D341Med (cell line): Measurements from ENCODE around the gene KCNJ18.
"Not testable (repeated sequence)": the region's sequence is repeated elsewhere in the genome, so short reads cannot be mapped to it uniquely, and the experiment has no call there.

ENCODE experiments used
- DNase-seq: peaks from one replicate; pipeline ENCODE4 v3.0.0; 2012; ENCODE audit warnings: low spot score

KCNJ18 gene

DNA sequence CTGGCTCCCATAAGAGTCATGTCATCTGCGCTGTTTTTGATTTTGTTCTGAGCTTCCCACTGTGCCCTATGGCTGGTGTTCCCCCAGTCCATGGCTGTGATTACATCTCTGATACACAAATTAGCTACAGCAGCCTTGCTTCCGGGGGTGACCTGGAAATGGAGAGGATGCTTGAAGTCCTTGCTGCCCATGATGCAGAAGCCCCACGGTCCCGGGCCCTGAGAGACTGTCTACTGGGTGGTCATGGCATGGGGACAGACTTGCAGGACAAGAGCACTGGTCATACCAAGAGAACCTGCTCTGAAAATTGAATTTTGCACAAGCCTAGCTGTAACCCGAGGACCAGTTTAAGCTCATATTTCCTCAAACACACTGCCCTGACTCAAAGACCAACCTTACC lies 38.8 kb downstream of the KCNJ18 start:
- not testable (repeated sequence) for DNase-seq

DNA sequence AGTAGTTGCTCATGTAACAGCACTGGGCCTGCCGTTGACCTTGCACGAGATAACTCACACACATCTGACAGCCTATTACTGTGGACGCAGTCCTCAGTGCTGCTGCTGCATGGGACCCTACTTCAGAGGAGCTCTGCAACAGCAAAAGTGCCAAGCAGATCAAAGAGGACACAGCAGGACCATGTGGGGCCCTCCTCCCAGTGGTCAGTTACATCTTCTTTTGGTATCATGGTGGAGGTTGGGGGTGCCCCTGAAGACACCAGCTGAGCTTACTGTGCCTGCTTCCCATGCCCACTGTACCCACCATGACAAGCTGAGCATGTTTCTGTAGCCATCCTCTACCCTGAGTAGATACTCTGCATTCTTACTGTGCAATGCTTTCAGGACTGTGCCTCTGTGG lies 41.6 kb downstream of the KCNJ18 start:
- DNase-seq, result not testable (repeated sequence)

DNA sequence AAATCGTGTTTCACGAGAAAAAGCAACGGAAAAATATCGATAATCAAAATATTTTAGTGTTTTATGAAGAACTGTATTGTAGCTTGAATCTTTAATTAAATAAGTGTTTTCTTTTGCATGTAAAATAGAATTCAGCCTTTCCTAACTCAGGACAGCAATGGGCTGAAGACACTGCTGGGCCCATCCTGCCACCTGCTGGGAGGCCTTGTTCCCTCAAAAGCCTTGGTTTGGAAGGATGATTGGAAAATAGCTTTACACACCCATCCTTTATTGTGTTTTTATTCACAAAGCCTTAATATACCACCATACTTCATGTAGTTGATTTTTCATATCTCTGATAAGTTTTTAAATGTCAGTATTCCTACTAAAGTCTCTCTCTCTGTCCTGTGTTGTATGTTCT lies 43.5 kb downstream of the KCNJ18 start:
- not testable (repeated sequence) for DNase-seq

DNA sequence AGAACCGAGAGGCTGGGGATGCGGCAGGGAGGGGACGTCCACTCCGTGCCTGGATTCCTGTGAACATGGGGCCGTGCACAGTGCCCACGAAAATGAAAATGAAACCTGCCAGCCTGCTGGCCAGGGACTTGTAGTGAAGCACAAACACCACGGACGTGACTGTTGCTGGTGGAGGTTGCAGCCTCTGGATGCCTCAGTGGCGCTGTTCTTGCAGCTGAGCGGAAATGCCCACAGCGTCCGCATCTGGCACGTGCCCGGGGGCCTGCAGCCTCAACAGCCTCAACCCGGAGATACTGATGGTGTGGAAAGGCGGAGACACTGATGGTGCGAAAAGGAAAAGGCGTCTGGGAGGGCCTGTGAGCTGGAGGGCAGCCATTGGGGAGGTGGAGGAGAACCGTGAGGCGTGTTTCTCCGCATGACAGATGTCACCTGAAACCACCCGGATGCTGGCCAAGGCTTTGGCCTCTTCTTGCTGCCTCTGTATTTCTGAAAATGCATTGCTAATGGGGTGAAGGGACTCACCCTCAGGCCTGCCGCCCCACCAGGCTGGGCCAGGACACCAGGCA lies 44.8 kb downstream of the KCNJ18 start:
- DNase-seq, result not testable (repeated sequence)

- DNase-seq, result not testable (repeated sequence)
These were observed 45.9 kb downstream of the KCNJ18 start for GRCh38 chr17:21738241-21738640.

GRCh38 chr17:21738877-21739474 lies 46.7 kb downstream of the KCNJ18 start:
- DNase-seq, result not testable (repeated sequence)

- DNase-seq, result not testable (repeated sequence)
These were observed 47.2 kb downstream of the KCNJ18 start for GRCh38 chr17:21739485-21739884.

DNA sequence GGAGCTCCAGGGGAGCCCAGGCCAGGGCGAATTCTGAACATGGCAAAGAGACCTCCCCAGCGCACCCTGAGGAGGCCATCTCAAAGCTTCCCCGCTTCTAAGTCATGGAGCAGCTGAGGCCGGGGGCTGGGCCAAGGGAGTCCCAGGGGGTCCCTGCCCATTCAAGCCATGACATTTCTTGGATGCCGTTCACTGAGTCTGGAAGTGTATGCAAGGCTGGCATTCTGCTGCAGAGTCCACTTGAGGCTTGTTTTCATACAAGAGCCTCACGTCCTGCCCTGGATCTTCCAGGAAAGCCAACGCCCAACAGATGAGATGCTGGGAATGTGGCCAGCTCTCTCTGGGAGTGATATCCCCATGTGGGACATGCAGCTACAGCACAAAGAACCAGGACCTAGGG lies 48.5 kb downstream of the KCNJ18 start:
- DNase-seq, result not testable (repeated sequence)

- not testable (repeated sequence) for DNase-seq
These were observed 49.2 kb downstream of the KCNJ18 start for GRCh38 chr17:21741520-21741919.

DNA sequence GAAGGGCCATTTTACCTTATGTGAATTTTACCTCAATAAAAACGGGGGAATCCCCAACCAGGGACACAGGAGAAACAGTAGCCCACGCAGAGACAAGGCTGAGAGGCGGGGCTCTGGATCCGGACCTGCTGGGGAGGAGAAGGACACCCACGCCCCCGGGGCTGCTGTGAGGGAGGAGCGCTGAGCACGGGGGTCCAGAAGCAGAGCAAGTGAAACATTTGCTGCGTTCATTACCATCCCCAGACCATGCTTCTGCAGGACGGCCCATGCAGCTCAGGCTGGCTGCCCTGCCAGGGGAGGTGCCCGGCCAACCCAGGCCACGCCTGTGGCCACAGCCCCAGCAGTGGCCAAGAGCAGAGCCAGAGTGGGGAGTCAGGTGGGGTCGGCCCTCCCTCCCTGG lies 50.0 kb downstream of the KCNJ18 start:
- no peak for DNase-seq

- DNase-seq, result not testable (repeated sequence)
These were observed 51.8 kb downstream of the KCNJ18 start for GRCh38 chr17:21744151-21744550.

- DNase-seq, result not testable (repeated sequence)
These were observed 52.3 kb downstream of the KCNJ18 start for GRCh38 chr17:21744621-21745020.

- not testable (repeated sequence) for DNase-seq
These were observed 53.2 kb downstream of the KCNJ18 start for GRCh38 chr17:21745385-21746054.

GRCh38 chr17:21746415-21746814 lies 54.1 kb downstream of the KCNJ18 start:
- DNase-seq, result not testable (repeated sequence)

- not testable (repeated sequence) for DNase-seq
These were observed 55.0 kb downstream of the KCNJ18 start for GRCh38 chr17:21747195-21747915.

- DNase-seq, result not testable (repeated sequence)
These were observed 56.4 kb downstream of the KCNJ18 start for GRCh38 chr17:21748686-21749085.

DNA sequence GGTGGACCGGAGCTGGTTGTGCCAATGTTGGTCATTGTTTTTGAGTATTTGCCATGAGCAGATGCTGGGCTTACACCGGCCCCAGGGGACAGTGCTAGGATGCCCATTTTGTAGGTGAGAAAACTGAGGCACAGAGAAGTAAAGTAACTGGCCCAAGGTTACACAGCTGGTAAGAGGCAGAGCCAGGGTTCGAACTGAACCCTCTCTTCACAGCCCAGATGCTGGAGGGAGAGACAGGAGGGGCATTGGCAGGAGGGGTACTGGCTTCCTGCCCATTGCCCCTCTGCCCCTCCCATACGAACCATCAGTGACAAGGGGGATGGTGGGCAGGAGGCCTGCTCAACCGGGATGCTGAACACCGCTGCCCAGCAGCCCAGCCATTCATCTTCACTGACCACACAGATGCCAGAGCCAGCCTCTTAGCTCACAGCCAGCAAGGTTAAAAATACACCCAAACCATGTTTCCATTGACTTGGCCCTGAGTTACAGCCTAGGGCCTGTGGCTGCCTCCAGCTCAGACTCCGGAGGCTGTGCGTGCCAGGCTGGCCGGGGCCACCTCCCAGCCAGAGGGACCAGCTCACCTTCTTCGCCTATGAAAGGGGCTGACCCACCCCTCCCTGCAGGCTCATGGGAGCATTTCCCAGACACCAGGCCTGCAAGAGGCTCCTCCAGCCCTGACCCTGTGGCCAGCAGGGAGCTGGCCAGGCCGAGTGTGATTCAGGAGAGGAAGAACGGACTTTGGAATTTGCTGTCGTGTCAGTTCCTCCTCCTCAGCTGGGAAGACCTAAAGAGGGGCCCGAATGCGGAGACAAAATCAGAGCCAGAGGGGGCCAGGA lies 57.6 kb downstream of the KCNJ18 start:
- DNase-seq, result not testable (repeated sequence)

- DNase-seq, result not testable (repeated sequence)
These were observed 58.8 kb downstream of the KCNJ18 start for GRCh38 chr17:21751111-21751510.
